ENCODE data around the gene YBX3. TPM values are rescaled to one million over a fixed set of nuclear protein-coding genes. Genes with fewer than 3 reads are reported as not detected.

The YBX3 gene
- total and polyA plus RNA-seq, 2 of the 13 experiments (the other 11 are each of a cell fraction or from before 2014, with no cell fraction given): 77.5 to 99.6 TPM

- no TSS peak for BruUV-seq (replicated peaks)
- no peaks in the 10 kb centered on the region for H3K9me3 ChIP-seq (ENCODE audit: low read length)
- peaks cover 0 to 15% of the 10 kb centered on the region in 2 experiments; a peak in 1 of 5 replicates for H3K27me3 ChIP-seq (ENCODE audit: control insufficient read depth in 1 of 2, insufficient read depth in 2 of 2, low read length in 2 of 2)
- no peaks in the 10 kb centered on the region for H3K36me3 ChIP-seq (replicated peaks in 1 of 2; ENCODE audit: control insufficient read depth in 1 of 2, insufficient read depth in 2 of 2, low read length in 2 of 2)
- ChIA-PET POLR2A (no interaction called here), CTCF (ENCODE audit: low intra/inter-chr PET ratio, low total read pairs) (no interaction called here)
- FAIRE-seq (no peak), DNase-seq (ENCODE audit: low spot score) (no peak), ATAC-seq (no peak)
- no peak overlapping the region for H3K27ac ChIP-seq (ENCODE audit: extremely low read length, insufficient read depth, low read length)
- H4K20me1 ChIP-seq (ENCODE audit: insufficient read depth, low read length): no peaks in the 10 kb centered on the region
- 0 out of 2 replicates have a peak, but pooled peaks cover 12% of the 10 kb centered on the region for H3K4me1 ChIP-seq (ENCODE audit: insufficient read depth, low read length)
- TF ChIP-seq DMAP1 (CRISPR knock-in tag; IDR thresholded peaks at IDR 0.05) (no peak), ZNF326 (CRISPR knock-in tag; IDR thresholded peaks at IDR 0.05; ENCODE audit: borderline replicate concordance) (no peak), NONO (IDR thresholded peaks at IDR 0.05) (no peak), NONO (CRISPR knock-in tag; conservative IDR thresholded peaks at IDR 0.05) (no peak), HOXA3 (CRISPR knock-in tag; IDR thresholded peaks at IDR 0.05) (no peak), FLYWCH1 (CRISPR knock-in tag; IDR thresholded peaks at IDR 0.05) (no peak), FOSL1 (CRISPR knock-in tag; IDR thresholded peaks at IDR 0.05; ENCODE audit: borderline replicate concordance) (no peak), IRF2 (CRISPR knock-in tag; IDR thresholded peaks at IDR 0.05) (no peak), U2AF1 (optimal IDR thresholded peaks at IDR 0.05; ENCODE audit: low read depth, low read length) (no peak), FOXO1 (CRISPR knock-in tag; IDR thresholded peaks at IDR 0.05) (no peak), GRHL1 (CRISPR knock-in tag; conservative IDR thresholded peaks at IDR 0.05) (no peak), ZNF816 (CRISPR knock-in tag; IDR thresholded peaks at IDR 0.05; ENCODE audit: borderline replicate concordance) (no peak), BCL3 (CRISPR knock-in tag; IDR thresholded peaks at IDR 0.05) (no peak), ZNF124 (CRISPR knock-in tag; IDR thresholded peaks at IDR 0.05) (no peak), ZNF33A (CRISPR knock-in tag; IDR thresholded peaks at IDR 0.05; ENCODE audit: borderline replicate concordance) (no peak)
- 4% methylated on average over 7 of the region's 8 CpGs for WGBS (ENCODE audit: low lambda C conversion rate)
- in situ Hi-C loops (cut with HindIII; ENCODE audit: extremely low pct_ligation_motif_present, low pct_unique_long_range_greater_than_20kb) (no loop called here), intact Hi-C loops (cut with micrococcal nuclease; ENCODE audit: unreplicated experiment) (no loop called here)
- H2AFZ ChIP-seq (ENCODE audit: low read length): no peak overlapping the region
- no peak overlapping the region for H3K4me3 ChIP-seq (replicated peaks in 1 of 3; ENCODE audit: insufficient read depth in 1 of 3, low read depth in 2 of 3, low read length in 3 of 3)
- H3K4me2 ChIP-seq (ENCODE audit: low read depth, low read length): no peak overlapping the region
- no peak overlapping the region for H3K9ac ChIP-seq (ENCODE audit: insufficient read depth, low read depth, low read length)
- H3K79me2 ChIP-seq (ENCODE audit: insufficient read depth, low read length): no peaks in the 10 kb centered on the region
Observed at GRCh38 chr12:10739157-10740118, 16.3 kb upstream of the YBX3 start.

Measured in HepG2 (cell line).